Activated CD4-positive, alpha-beta T cell treated with anti-CD3 and anti-CD28 coated beads for 1 hour (primary cell): ENCODE results near the gene CXorf65.

ENCODE experiments used
- DNase-seq: peaks from one replicate; pipeline ENCODE4 v3.0.0-alpha.2; 2020

CXorf65 gene

DNA sequence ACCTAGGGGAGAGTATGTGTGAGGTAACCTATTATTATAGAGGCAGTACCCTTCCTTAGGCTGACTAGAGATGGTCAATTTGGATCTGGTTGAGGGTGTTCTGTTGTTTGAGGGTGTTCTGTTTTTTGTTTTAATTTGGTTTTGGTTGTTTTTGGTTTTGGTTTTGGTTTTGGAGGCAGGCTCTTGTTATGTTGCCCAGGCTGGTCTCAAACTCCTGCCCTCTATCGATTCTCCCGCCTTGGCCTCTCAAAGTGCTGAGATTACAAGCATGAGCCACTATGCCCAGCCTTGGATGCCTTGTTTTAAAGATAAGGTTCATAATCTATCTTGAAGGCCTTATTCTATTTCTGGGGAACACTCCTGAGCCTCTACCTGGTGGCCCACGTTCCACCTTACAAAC is 912 bp downstream of the CXorf65 start:
- no peak for DNase-seq

DNA sequence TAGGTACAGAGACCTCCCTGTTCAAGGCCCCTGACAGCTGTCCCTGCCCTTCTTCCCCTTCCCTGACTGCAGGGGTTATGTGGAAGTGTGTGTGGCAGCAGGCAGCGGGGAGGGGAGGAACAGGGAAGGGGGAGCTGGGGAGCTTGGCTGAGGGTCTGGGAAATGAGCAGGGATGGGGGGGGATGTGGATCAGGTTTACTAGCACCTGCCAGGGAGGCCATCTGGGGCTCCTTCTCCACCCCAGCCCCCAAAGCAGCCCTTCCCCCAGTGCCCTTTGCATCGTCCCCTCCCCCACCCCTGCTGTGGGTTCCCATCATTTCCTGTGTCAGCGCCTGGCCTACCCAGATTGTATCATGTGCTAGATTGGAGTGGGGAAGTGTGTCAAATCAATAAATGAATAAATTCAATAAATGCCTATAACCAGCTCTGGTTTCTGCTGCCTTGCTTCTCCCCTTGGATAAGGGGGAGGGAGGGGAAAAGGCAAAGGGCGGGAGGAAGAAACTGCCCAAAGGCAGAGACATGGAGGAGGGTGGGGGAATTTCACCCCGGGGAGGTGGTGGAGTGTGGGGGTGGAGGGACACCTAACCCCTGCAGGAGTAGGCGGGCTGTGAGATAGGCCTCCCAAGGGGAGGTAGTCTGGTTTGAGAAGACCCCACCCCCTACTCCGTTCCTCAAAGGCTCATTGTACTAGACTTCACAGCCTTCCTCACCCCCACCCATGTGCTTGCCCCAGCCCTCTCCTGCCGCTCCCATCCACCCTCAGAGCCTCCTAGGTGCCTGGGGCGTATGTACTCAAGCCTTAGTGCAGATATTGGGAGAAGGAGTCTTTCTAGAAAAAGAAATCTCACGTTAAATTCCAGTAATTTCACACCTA is 3.2 kb downstream of the CXorf65 start:
- no peak for DNase-seq

DNA sequence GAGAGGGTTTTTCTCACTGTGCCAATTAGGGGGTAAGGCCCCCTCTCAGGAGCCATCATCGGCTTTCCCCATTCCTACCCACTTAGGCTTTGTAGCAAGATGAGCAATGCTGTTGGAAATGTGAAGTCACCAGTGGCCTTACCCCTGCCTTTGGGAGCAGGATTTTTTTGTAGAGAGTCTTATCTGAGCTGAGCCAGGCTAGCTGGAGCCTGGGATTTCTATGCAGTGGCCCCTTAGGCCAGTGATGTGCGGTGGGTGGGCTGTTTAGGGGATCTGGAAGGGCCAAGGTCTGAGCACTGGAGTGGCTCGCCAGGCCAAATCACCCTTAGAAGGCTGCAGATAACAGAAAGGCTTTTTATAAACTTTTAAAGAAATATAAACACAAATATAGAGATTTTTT is 4.2 kb downstream of the CXorf65 start:
- no peak for DNase-seq

DNA sequence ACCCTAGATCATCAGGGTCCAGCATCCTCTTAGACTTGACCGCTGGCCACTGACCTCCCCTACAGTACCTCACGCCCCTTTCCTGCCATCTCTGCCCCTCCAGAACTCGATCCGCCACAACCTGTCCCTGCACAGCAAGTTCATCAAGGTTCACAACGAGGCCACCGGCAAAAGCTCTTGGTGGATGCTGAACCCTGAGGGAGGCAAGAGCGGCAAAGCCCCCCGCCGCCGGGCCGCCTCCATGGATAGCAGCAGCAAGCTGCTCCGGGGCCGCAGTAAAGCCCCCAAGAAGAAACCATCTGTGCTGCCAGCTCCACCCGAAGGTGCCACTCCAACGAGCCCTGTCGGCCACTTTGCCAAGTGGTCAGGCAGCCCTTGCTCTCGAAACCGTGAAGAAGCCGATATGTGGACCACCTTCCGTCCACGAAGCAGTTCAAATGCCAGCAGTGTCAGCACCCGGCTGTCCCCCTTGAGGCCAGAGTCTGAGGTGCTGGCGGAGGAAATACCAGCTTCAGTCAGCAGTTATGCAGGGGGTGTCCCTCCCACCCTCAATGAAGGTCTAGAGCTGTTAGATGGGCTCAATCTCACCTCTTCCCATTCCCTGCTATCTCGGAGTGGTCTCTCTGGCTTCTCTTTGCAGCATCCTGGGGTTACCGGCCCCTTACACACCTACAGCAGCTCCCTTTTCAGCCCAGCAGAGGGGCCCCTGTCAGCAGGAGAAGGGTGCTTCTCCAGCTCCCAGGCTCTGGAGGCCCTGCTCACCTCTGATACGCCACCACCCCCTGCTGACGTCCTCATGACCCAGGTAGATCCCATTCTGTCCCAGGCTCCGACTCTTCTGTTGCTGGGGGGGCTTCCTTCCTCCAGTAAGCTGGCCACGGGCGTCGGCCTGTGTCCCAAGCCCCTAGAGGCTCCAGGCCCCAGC is 5.7 kb downstream of the CXorf65 start:
- no peak for DNase-seq

DNA sequence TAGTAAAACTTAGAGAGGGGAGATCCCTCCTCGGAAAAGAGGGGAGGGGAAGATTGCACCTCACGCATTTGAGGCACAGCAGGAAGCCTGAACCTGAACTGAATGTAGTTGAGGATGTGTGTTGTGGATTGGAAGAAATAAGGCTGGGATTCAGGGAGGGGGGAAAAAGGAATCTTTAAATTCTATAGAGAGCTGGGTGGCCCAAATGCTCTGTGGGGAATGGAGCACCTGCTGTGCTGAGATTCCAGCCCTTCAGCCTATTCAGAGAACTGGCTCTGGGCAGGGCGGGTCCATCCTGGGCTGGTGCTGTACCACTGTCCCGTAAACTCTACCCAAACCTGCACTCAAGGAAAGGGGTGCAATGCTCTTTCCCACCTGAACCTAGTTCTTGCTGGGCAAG is 6.8 kb downstream of the CXorf65 start:
- DNase-seq, result no peak

DNA sequence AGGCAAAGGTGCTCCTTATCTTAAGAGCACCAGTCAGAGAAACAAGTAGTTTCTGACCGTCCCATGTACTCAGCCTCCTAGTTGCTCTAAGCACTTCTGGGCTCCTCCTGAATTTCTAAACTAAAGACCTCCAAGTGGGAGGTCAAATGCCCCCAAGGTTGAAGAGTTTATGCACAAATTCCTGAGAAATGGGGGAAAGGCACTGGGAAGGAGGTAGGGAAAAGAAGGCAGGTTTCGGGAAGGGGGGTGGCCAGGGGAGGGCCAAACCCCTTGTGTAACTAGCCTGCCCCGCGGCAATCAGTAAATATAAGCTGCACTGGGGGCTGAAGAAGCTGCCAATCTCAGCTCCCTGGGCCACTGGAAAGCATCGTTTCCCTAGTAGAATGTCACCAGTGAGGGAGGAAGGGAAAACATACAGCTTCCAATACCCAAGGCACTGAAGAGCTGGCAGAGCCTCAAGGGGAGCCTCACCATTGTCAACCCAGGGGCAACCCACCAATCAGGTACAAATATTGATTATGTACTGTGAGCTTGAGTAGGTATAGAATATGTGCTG is 7.5 kb downstream of the CXorf65 start:
- DNase-seq, result no peak

DNA sequence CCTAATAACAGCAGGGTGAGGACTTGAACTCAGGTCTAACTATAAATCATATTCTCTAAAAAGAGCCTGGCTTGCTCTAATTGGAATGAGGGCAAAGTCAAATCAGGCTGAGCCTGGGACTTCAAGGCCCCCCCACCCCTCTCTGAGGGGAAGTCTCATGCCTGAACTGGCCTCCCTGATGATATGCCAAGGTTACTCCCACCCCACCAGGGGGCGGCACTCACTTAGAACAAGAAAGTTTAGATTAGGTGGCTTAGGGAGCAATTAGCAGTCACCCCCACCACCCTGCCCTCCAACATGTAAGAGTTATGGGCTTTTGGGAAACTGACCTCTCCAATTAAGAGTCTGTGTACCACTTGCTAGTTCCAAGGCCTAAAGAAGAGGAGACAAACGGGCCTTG is 8.2 kb downstream of the CXorf65 start:
- DNase-seq, result peak; percentile 65

DNA sequence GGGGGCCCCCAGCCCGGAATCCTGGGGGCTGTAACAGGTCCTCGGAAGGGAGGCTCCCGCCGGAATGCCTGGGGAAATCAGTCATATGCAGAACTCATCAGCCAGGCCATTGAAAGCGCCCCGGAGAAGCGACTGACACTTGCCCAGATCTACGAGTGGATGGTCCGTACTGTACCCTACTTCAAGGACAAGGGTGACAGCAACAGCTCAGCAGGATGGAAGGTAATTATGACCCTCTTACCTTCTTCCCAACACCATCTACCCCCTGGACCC is 9.8 kb downstream of the CXorf65 start:
- DNase-seq, result no peak

DNA sequence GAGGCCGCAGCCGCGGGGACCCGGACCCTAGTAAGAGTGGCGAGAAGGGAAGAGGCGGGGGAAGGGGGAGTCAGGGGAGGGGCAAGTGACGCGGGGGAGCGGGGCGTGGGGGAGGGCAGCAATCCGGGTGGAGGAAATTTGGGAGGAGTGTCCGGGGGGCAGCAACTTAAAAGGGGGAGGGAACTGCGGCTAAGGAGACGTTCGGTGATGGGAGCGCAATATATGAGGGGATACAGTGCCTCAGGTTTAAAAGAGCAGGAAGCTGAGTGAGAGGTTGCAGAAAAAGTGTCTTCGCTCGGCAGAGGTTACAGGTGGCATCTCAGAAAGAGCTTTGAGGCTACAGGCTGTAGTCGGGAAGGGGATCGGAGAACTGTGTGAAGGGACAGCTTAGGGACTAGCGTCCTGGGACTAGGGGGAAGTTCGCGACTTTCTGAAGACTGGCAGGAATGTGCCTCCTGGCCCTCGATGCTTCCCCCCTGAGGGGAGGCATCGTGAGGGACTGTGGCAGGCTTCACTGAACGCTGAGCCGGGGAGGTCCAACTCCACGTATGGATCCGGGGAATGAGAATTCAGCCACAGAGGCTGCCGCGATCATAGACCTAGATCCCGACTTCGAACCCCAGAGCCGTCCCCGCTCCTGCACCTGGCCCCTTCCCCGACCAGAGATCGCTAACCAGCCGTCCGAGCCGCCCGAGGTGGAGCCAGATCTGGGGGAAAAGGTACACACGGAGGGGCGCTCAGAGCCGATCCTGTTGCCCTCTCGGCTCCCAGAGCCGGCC is 10.4 kb downstream of the CXorf65 start:
- peak; percentile 28 for DNase-seq

DNA sequence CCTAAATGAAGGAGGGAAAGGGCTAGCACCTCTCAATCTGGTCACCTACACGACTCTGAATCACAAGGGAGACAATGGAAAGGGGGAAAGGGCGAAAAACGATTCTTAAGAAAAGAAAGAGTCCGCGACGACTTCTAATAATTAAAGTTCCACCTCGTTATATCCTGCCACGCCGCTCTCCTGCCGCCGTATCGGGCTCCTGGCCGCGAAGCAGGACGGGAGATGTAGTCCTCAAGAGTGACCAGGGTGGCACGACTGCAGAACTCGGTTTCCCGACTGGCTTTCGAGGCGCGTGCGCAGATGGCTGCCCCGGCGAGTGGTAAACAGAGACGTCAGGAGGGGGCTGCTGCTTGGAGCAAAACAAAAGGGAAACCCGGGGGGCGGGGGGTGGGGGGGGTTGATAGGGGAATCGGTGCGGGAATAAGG is 11.0 kb downstream of the CXorf65 start, which contains the start of gene FOXO4:
TSS of gene FOXO4 (plus strand) at position 297 of the 426 bp plus-strand sequence. CDS start 678 bp downstream, outside the sequence.
- peak; percentile 80 for DNase-seq

DNA sequence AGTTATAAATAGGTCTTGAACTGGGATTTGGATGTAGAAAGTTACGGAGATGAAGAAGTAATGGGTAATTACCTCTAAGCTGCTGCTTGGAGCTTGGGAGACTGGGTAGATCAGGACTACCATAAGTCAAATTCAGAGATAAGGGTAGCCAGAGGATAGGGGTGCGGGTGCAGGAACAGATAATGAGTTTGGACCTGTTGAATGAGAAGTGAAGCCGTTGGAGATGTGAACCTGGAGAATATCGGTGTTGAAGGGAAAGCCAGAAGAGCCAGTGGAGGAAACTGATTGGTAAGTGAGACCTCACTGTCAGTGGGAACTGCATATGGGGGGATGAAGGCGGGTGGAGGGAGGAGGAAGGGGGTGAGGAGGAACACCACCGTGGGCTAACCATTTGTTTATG is 11.5 kb downstream of the CXorf65 start:
- no peak for DNase-seq

DNA sequence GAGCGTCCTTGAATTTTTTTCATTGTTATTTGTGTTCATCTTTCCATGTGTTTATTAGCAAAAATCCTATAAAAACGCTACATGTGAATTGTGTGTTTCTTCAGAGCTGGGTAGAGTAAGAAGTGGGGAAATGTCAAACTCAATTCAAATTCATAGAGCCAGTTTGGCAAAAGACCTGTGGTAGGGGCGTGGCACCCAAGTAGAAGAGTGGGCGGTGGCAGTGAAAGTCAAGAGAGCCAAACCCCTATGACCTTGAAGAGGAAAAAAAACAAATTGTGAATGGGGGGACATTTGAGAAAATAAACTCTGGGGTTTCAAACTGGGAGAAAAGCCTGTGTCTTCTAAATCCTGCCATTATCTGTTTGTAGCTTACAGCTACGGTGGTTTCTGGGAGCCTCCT is 15.3 kb downstream of the CXorf65 start:
- DNase-seq, result no peak

DNA sequence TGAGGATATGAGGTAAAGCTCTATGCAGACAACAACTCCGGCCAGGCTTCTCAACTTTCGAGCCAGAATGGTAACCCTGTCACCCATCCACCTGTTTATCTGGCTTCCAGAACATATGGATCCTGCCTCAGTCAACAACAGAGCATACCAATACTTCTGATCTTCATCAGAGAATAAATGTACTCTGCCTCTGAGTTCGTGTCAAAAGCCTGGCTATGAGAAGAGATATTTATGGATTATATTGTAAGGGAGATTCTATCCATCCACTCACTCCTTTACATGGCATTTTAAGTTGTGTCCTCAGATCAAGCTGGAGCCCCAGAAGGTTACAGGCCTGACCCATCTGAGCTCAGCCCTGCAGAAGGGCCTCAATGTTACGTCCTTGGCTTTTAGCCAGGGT is 20.6 kb downstream of the CXorf65 start:
- DNase-seq, result no peak

DNA sequence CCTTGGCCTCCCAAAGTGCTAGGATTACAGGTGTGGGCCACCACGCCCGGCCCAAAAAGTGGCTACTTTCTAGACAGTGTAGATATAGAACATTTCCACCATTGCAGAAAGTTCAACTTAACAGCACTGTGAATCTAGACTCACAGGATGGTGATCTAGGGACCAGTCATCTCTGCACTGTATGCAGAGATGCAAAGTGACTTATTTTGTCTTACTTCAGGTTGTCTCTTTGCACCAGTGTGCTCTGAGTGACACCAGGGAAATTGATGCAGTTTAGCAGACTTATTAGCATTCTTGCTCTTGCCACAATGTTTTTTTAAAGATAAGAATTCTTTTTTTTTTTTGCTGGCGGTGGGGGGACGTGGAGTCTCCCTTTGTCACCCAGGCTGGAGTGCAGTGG is 23.7 kb downstream of the CXorf65 start:
- no peak for DNase-seq

DNA sequence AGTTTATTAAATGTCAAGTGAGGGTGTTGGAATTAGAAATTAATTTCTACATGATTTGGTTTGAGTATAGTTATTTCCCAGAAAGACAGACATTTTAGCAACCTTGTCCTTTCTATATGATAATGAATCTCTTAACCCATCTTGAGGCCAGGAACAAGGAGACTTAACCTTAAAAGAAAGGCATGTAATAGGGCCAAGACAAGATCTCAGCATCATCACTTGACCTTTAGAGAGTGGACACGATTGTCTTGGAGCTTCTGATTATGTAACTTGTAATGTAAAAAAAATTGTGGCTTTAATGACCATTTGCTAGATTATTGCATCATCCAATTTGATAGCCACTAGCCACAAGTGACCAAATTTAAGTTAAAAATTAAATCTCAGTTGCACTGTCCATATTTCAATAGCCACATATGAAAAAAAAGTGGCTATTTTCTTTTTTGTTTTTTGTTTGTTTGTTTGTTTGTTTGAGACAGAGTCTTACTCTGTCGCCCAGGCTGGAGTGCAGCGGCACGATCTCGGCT is 24.4 kb downstream of the CXorf65 start:
- DNase-seq, result no peak

DNA sequence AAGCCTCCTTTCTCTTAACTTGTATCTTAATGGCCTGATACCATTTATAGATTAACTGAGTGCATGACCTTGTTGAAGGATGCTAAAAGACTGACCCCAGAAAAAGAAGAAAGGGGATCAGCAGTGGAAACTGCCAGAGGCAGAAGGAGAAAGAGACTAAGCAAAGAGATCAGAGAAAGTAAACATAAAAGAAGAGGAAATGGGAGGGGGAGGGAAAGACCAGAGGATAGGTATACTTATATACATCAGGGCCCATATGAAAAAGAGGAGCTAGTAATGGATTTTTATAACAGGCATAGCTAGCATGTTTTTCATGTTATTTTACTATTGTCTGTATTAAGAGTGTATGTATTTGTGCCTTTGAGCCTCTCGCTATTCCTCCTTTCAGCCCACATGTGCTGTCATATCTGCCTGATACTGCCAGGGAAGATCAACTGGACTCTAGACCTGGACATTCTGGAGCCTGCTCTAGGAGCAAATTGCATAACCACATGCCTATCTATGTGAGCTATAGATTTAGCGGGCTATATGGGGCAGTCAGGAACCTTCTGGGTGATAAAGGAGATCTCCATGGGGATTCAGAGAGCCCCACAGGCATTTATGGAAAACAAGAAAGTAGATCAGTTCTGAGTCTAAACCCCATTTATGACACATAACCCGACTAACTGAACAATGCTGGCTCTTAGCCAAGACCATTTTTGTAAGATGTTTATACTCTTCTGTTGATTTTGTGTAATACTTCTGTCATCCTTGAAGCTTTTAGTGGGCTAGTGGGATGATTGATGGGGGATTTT is 25.0 kb downstream of the CXorf65 start:
- DNase-seq, result no peak

DNA sequence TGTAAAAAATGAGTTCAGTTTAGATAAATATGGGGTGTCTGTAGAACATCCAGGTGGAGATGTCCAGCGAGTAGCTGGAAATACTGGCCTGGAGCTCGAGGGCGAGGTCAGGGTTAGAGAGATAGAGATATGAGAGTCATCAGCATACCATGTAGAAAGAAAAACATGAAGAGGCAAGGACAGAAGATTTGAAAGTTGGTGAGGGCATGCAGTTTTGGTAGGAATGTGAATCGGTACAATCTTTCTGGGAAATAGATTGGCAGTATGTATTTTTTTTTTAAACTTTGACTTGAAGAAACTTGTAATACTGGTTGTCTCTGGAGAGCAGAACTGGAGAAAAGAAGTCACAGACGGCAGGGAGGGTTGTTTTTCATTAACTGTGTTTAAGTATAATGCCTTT is 36.0 kb downstream of the CXorf65 start:
- no peak for DNase-seq

DNA sequence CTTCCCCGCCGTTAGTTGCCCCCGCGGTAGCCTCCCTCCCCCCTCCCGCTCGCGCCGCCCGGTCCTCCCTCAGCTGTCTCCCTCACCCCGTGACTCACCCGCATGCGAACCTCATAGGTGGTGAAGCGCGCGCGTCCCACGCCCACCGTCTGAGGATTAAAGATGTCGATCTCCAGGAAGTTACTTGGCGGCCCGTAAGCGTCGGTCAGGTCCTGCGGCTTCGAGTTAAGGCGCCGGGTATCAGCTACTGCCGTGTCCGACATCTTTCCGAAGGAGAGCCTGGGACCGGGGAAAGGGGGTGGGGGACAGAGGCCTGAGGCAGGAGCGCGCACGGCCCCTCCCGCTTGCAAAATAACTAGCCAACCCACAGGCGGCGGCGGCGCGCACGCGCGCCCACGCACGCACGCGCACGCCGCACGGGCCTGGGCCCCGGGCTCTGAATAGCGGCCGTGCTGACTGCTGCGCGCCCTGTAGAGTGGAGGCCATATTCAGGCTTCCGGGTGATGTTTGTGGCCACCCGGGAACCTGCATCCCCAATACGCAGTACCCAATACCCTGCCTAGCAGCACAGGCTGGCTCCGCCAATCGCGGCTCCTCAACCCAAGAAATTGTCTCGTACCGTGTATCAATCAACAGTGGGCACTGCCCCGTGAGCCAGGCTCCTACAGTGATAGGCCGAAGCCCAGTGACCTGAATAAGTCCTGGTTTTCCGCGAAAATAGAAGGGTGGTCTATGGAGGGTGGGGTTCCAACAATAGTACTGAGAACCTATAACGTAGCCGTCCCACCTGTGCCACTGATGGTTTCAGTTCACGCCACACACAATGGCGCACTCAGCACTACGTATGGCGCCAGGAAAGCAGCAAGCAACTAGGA is 38.3 kb downstream of the CXorf65 start, which contains the start of gene SNX12:
TSS of gene SNX12 (minus strand) at position 291 of the 875 bp plus-strand sequence. CDS start at position 263, 28 bp downstream.
- DNase-seq, result peak; percentile 82

DNA sequence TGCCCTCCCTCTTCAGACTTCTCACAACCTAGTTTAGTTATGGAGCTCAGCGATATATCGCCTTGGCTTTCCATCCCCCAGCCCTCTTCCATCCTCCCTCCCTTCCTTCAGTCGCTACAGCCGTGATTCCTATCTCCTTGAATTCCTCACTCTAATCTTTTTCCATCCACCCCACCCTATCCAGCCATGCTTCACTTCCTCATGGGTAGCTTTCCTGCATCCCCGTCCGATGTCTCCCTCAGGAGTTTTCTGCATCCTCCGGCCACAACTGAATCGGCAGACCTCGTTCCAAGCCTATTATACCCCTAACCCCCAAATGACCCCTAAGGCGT is 38.9 kb downstream of the CXorf65 start:
- DNase-seq, result no peak

DNA sequence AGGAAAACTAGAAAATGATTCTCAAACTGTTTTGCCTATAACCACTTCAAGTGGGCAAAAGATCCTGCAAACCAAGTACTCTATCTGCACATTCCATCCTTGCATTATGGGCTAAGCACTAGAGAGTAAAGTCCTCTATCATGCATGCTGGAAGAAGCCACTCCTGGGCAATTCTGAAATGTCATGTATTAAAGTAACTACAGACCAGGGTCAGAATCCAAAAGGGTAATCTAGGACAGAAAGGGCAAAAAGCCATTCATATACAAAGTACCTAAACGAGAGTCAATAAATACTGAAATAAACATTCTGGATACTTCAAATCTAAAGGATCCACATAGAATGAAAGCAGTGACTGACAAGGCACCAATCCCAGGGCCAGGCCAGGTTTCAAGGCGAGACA is 39.5 kb downstream of the CXorf65 start:
- DNase-seq, result no peak

DNA sequence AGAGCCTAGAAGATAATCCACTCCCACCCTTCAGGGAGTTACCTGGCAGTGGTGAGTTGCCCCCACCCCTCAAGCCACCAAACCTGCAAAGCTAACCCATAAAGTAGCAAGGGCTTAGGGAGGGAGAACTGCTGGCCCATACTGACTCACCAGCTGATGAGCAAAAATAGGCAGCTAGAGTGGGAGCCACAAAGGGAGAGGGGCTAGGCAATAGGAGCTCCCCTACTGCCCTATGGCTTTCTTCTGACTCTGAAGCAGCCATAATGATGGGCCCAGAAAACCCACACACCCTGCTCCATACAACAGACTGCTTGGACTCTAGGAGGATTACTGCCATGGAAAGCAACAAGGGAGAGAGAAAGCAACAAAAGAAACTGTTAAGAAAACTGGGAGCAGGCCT is 46.4 kb downstream of the CXorf65 start:
- DNase-seq, result no peak
